Lower lobe of right lung (tissue), 2 donors: ENCODE measurements around the gene SMIM45.

Experiments
- ATAC-seq, 2 donors: fragments of 200-7000 bp; cut with Tn5 transposase; one replicate each; pipeline ENCODE4 v1.9.1; 2020 to 2022; ENCODE audit warnings: mild to moderate bottlenecking in 2 of 2, moderate library complexity in 2 of 2
- DNase-seq: peaks from one replicate; pipeline ENCODE4 v3.0.0-alpha.2; 2020
- H3K27ac ChIP-seq: fragments of 200-600 bp; one replicate; pipeline ENCODE4 v1.8.0; 2022
- H3K27me3 ChIP-seq: fragments of 200-600 bp; one replicate; pipeline ENCODE4 v1.8.0; 2022; ENCODE audit warnings: low read depth
- H3K36me3 ChIP-seq: fragments of 200-600 bp; one replicate; pipeline ENCODE4 v1.8.0; 2022; ENCODE audit warnings: mild to moderate bottlenecking
- H3K4me1 ChIP-seq: fragments of 200-600 bp; one replicate; pipeline ENCODE4 v1.8.0; 2022
- H3K4me3 ChIP-seq: fragments of 200-600 bp; one replicate; pipeline ENCODE4 v1.8.0; 2022; ENCODE audit warnings: mild to moderate bottlenecking
- H3K9me3 ChIP-seq: fragments of 200-600 bp; one replicate; pipeline ENCODE4 v1.8.0; 2022
- CTCF ChIP-seq: fragments of 200-600 bp; IDR thresholded peaks from one replicate; pipeline ENCODE4 v1.8.0; 2022; ENCODE audit warnings: antibody characterized with exemption, mild to moderate bottlenecking
- intact Hi-C: fragments of 100-400 bp; cut with DNase I; formaldehyde crosslinking; loops from one replicate; pipeline ENCODE4 v1.11.0; 2022
- donor health status: DM: no; HTN: yes; CAD: no; lungs with severe emphysema.

The SMIM45 gene

GRCh38 chr22:41910050-41911000 is 41.6 kb upstream of the SMIM45 start:
- H3K36me3 ChIP-seq, result peaks cover 16% of the 10 kb centered on the region
- ATAC-seq (peak; percentile 7 to 47), DNase-seq (no peak)
- no peaks in the 10 kb centered on the region for H3K9me3 ChIP-seq
- no peak overlapping the region for H3K27ac ChIP-seq
- peaks cover 62% of the 10 kb centered on the region for H3K27me3 ChIP-seq
- H3K4me1 ChIP-seq, result peaks cover 22% of the 10 kb centered on the region
- intact Hi-C loops, result no loop called here
- H3K4me3 ChIP-seq, result peak overlapping the region; percentile 42
- no peak for TF ChIP-seq CTCF

GRCh38 chr22:41911001-41911611 is 40.8 kb upstream of the SMIM45 start:
- Histone ChIP-seq H3K27me3 (peaks cover 70% of the 10 kb centered on the region), H3K36me3 (peaks cover 8% of the 10 kb centered on the region), H3K27ac (no peak overlapping the region), H3K9me3 (no peaks in the 10 kb centered on the region), H3K4me1 (peaks cover 26% of the 10 kb centered on the region), H3K4me3 (peak overlapping the region; percentile 42)
- TF ChIP-seq CTCF, result no peak
- no peak for DNase-seq
- intact Hi-C loops, result no loop called here
- peak in 1 of 2 donors; percentile 2 for ATAC-seq

GRCh38 chr22:41912338-41913039 is 39.5 kb upstream of the SMIM45 start:
- Histone ChIP-seq H3K36me3 (no peaks in the 10 kb centered on the region), H3K27ac (no peak overlapping the region), H3K4me3 (no peak overlapping the region), H3K4me1 (peaks cover 26% of the 10 kb centered on the region), H3K9me3 (no peaks in the 10 kb centered on the region), H3K27me3 (peaks cover 84% of the 10 kb centered on the region)
- ATAC-seq, result no peak
- no peak for DNase-seq
- intact Hi-C loops, result no loop called here
- TF ChIP-seq CTCF, result no peak

GRCh38 chr22:41913040-41913719 is 38.8 kb upstream of the SMIM45 start:
- H3K9me3 ChIP-seq, result no peaks in the 10 kb centered on the region
- H3K4me1 ChIP-seq, result peaks cover 31% of the 10 kb centered on the region
- TF ChIP-seq CTCF, result no peak
- H3K36me3 ChIP-seq, result no peaks in the 10 kb centered on the region
- intact Hi-C loops, result no loop called here
- ATAC-seq (no peak), DNase-seq (no peak)
- no peak overlapping the region for H3K4me3 ChIP-seq
- peaks cover 90% of the 10 kb centered on the region for H3K27me3 ChIP-seq
- no peak overlapping the region for H3K27ac ChIP-seq

- Histone ChIP-seq H3K27me3 (peaks cover 96% of the 10 kb centered on the region), H3K36me3 (no peaks in the 10 kb centered on the region), H3K4me3 (no peak overlapping the region), H3K27ac (no peak overlapping the region), H3K9me3 (no peaks in the 10 kb centered on the region), H3K4me1 (peaks cover 34% of the 10 kb centered on the region)
- no peak for DNase-seq
- intact Hi-C loops, result no loop called here
- no peak for TF ChIP-seq CTCF
- ATAC-seq, result no peak
Observed at GRCh38 chr22:41913842-41914534, 38.0 kb upstream of the SMIM45 start.
